GM19324 (cell line): ENCODE results near the gene COX14.
"Not testable (repeated sequence)": the region's sequence is repeated elsewhere in the genome, so short reads cannot be mapped to it uniquely, and the experiment has no call there.

Source experiments
- ATAC-seq: cut with Tn5 transposase; IDR thresholded peaks from one replicate; pipeline ENCODE4 v1.9.1; 2021; ENCODE audit warnings: mild to moderate bottlenecking, moderate library complexity; ENCODE audit not compliant: unreplicated experiment, low FRiP score

COX14 gene

DNA sequence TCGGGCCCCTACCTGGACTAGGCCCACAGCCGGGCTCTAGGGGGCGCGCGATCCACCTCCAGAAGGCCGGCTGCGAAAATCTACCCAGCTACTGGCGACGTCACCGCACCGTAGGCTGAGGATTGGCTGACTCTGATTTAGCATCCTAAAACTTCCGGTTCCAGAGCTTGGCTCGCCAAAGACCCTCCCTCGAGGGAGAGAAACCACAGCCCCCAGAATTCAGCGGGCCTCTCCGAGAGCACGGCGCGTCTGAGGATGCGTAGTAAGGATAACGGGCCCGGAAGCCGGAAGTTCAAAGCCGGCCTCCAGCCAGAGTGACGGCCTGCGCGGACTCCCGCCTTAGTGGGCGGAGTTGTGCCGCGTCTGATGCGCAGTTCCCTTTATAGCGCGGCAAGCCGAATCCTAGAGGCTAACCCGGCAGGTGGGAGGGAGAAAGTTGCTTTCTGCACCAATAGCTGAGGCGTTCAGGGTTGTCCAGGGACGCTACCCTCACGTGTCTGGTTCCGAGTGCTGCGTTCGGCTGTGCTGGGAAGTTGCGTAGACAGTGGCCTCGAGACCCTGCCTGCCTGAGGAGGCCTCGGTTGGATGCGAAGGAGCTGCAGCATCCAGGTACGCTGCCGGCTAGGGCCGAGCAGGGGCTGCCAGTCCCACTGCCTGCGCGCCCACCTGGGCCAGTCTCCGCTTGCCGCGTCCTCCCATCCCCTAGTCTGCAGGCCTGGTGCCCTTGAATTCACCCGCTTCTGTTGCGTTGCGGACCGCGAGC is at the start of gene COX14:
TSS of gene COX14 (plus strand) at position 544 of the 763 bp plus-strand sequence. CDS start 7,808 bp downstream, outside the sequence.
- ATAC-seq = peak; percentile 91

GRCh38 chr12:50062728-50063460 is 49.1 kb upstream of the COX14 start:
- no peak for ATAC-seq

- no peak for ATAC-seq
Observed at GRCh38 chr12:50065726-50066310, 46.2 kb upstream of the COX14 start.

- ATAC-seq = no peak
Observed at GRCh38 chr12:50066402-50066801, 45.6 kb upstream of the COX14 start.

DNA sequence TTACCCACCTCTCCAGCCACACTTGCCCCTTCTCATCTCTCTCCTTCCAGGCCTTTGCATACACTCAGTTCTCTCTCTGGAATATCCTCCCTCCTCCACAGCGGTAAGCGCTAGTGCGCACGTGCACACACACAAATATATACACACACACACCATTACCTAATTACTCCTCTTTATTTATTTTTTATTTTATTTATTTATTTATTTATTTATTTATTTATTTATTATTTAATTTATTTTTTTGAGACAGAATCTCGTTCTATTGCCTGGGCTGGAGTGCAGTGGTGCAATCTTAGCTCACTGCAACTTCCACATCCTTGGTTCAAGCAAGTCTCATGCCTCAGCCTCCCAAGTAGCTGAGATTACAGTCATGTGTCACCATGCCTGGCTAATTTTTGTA is 43.0 kb upstream of the COX14 start:
- ATAC-seq = no peak

- no peak for ATAC-seq
Observed at GRCh38 chr12:50069539-50069938, 42.5 kb upstream of the COX14 start.

GRCh38 chr12:50070314-50071060 is 41.5 kb upstream of the COX14 start:
- ATAC-seq = no peak

DNA sequence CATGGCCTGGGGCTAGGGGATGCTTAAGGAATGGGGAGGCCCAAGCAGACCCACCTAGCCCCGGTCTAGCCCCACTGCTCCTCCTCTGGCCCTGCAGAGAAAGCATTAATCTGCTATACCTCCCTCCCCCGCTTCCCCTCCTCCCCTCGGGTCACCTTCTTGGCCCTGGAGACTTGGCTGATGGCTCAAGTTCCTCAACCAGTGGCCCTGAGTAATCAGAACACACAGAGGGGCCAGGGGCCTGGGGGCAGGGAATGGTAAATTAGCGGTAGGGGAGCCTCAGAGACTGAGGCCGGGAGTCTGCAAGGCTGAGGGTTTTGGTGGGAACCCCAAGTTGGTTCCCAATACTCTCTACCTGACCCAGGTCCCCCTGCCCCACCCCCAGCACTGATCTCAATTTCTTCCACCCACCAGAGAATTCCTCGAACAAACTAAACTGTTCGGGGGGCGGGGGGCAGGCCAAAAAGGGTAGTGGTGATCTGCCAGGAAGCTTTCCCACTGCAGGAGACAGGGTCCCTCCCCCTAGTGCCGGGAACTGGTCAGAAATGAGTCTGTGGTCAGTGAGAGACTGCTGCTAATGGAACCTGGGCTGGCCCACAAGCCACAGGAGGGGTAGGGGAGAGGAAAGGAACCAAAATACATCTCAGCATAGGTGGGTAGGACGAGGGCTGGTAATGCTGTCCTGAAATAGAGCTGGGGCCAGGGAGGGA is 39.7 kb upstream of the COX14 start:
- ATAC-seq = no peak

- ATAC-seq = no peak
Observed at GRCh38 chr12:50073206-50073605, 38.8 kb upstream of the COX14 start.

DNA sequence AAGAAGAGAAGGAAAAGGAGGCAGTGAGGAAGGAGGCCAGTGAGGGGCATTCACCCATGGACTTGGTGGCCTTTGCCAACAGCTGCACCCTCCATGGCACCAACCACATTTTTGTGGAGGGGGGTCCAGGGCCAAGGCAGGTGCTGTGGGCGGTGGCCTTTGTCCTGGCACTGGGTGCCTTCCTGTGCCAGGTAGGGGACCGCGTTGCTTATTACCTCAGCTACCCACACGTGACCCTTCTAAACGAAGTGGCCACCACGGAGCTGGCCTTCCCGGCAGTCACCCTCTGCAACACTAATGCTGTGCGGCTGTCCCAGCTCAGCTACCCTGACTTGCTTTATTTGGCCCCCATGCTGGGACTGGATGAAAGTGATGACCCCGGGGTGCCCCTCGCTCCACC is 38.3 kb upstream of the COX14 start:
- ATAC-seq = no peak

DNA sequence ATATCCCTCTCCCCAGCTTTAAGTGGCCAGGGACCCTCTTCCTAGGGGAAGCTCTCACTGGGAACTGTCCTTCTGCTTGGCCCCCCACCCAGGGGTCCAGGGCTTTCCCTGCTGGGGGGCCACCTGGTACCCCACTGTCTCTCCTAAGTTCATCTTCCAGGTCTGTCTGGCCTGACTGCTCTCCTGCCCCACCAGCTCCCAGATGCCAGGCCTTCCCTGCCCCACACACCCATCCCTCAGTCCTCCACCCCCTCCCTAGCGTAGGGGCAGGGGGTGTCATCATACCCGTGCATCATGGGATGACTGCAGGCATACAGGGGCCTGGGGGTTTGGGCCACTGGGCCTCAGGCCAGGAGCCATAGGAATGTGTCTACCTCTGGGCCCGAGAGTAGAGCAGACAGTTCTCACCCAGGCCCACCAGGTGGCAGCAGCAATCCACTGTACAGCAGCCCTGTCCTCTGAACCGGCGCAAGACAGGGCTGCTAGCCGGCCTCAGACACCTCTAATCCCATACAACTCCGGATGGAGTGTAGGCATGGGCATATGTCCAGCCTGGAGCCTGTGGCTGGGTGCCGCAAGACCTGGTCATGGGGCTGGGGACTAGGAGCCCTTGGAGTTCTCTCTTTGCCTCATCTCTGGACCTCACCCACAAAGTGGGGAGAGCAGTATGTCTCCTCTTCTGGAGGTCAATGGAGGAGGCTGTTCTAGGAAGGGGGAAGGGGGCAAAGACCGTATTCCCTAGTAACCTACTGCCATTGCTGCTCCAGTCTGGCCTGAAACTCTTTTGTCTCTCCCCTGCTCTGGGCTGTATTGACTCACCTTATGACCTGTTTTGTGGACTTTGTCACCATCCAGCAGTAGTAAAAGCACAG is 36.9 kb upstream of the COX14 start:
- ATAC-seq = peak; percentile 68

GRCh38 chr12:50075808-50076170 is 36.2 kb upstream of the COX14 start:
- no peak for ATAC-seq

DNA sequence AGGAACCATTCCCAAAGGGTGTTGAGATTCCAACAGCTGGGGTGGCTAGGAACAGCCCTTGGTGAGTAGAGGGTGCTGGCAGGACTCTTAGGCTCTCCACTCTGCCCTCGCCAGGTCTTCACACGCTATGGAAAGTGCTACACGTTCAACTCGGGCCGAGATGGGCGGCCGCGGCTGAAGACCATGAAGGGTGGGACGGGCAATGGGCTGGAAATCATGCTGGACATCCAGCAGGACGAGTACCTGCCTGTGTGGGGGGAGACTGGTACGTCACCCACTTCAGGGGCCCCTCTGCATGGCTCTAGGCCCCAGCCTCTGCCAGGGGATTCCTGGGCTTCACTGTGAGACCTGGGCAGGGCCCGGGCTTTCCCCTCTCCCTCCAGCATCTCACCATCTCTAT is 34.9 kb upstream of the COX14 start:
- ATAC-seq = no peak

DNA sequence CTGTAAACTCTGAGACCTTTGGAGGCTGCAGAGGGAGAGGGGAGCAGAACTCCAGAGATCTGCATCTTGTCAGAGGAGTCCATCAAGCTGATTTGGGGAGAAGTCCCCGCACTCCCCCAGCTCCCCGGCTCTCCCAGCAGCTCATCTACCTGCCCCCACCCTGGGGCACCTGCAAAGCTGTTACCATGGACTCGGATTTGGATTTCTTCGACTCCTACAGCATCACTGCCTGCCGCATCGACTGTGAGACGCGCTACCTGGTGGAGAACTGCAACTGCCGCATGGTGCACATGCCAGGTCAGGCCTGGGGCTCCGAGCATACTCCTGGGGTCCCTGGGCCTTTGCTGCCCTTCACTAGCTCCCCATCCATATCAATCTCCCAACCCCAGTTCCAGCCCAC is 33.8 kb upstream of the COX14 start:
- ATAC-seq = no peak

DNA sequence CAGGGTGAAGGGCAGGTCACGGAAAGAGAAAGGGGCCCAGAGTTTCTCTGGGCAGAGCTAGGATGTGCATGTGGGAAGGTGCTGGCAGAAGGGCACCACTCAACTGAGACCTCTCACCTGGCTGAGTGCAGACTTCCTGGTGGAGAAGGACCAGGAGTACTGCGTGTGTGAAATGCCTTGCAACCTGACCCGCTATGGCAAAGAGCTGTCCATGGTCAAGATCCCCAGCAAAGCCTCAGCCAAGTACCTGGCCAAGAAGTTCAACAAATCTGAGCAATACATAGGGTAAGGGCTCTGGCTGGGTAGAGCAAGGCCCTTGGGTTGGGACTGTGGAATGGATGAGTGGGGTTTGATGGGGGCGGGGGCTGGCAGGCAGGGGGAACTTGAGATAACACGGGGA is 32.3 kb upstream of the COX14 start:
- ATAC-seq = no peak

- ATAC-seq = no peak
Observed at GRCh38 chr12:50081096-50081808, 30.8 kb upstream of the COX14 start.

- no peak for ATAC-seq
Observed at GRCh38 chr12:50082644-50083043, 29.4 kb upstream of the COX14 start.

DNA sequence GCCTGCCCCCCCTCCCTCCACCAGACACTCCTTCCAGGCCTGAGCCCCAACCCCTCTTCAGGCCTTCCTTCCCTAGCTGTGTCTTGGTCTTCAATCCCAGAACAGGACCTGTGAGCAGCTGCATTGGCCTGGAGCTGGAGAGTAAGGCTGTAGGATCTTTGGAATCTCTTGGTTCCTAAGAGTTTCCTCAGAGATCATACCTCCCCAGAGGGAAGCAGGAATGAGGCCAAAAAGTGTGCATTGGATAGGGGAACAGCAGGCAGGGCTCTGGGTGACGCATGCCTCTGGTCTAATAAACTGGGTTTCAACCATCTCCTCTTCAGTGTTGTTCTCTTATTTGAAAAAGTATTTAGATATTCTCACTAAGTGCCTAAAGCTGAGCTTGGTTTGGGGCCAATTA is 28.7 kb upstream of the COX14 start:
- ATAC-seq = no peak

DNA sequence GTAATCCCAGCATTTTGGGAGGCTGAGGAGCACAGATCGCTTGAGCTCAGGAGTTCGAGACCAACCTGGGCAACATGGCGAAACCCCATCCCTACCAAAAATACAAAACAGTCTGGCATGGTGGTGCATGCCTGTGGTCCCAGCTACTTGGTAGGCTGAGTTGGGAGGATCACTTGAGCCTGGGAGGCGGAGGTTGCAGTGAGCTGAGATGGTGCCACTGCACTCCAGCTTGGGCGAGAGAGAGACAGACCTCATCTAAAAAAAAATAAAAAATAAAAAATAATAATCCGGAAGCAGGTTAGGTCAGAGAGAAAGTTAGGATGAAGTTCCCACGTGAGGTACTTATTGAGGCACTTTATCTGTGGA is 27.6 kb upstream of the COX14 start:
- ATAC-seq = not testable (repeated sequence)
